Osteoblast (primary cell): Measurements from ENCODE around the gene MARS1. TPM values are rescaled to one million over a fixed set of nuclear protein-coding genes. Genes with fewer than 3 reads are reported as not detected.

Experiments
- DNase-seq: peaks from one replicate; pipeline ENCODE4 v3.0.0; 2011; ENCODE audit warnings: low spot score, mixed read lengths; ENCODE audit not compliant: insufficient read length; ENCODE audit errors: missing footprints
- H2AFZ ChIP-seq: 2 replicates; pipeline ENCODE4 v1.6.0; 2011; ENCODE audit warnings: mild to moderate bottlenecking, low read length
- H3K27ac ChIP-seq: 2 replicates; pipeline ENCODE4 v1.5.1; 2011; ENCODE audit warnings: mild to moderate bottlenecking, low read depth, low read length, moderate library complexity
- H3K27me3 ChIP-seq: 2 replicates; pipeline ENCODE4 v1.6.0; 2012; ENCODE audit warnings: mild to moderate bottlenecking, control low read depth, inconsistent platforms, low read length, moderate library complexity; ENCODE audit not compliant: insufficient read depth
- H3K36me3 ChIP-seq: 2 replicates; pipeline ENCODE4 v1.5.1; 2011; ENCODE audit warnings: mild to moderate bottlenecking, low read length, control low read depth, moderate library complexity; ENCODE audit not compliant: insufficient read depth
- H3K4me1 ChIP-seq: 2 replicates; pipeline ENCODE4 v1.5.1; 2011; ENCODE audit warnings: mild to moderate bottlenecking, low read length, control low read depth, moderate library complexity; ENCODE audit not compliant: insufficient read depth
- H3K4me2 ChIP-seq: 2 replicates; pipeline ENCODE4 v1.6.0; 2011; ENCODE audit warnings: mild to moderate bottlenecking, low read length; ENCODE audit not compliant: insufficient read depth
- H3K4me3 ChIP-seq: fragments of 200-600 bp; sonication (generic); 3 replicates; pipeline ENCODE4 v1.5.1; 2012; ENCODE audit warnings: mild to moderate bottlenecking, low read length, inconsistent platforms; ENCODE audit not compliant: insufficient read depth
- H3K79me2 ChIP-seq: 2 replicates; pipeline ENCODE4 v1.6.0; 2012; ENCODE audit warnings: mild to moderate bottlenecking, low read length, control low read depth, inconsistent platforms; ENCODE audit not compliant: insufficient read depth
- H3K9me3 ChIP-seq: 2 replicates; pipeline ENCODE4 v1.5.1; 2011; ENCODE audit warnings: low read depth, low read length, control low read depth
- H4K20me1 ChIP-seq: 2 replicates; pipeline ENCODE4 v1.6.0; 2012; ENCODE audit warnings: mild to moderate bottlenecking, low read length, control low read depth; ENCODE audit not compliant: insufficient read depth
- CTCF ChIP-seq: IDR thresholded peaks from 2 replicates; pipeline ENCODE4 v1.5.1; 2011; ENCODE audit warnings: mild to moderate bottlenecking, low read depth, low read length, moderate library complexity; ENCODE audit errors: extremely low read depth
- total RNA-seq: library from RNA; depleted of rRNA; stranded (reverse); fragments of >200 nt; gene quantifications from 2 replicates; pipeline ENCODE4 v1.2.3, GENCODE V29; 2012

Gene MARS1
- total RNA-seq, 1 donor, result 187 TPM

GRCh38 chr12:57549909-57550640 is 62.2 kb downstream of the MARS1 start, which contains the start of gene KIF5A:
Gene KIF5A (plus strand): TSS chr12:57550044. CDS start chr12:57550272, 228 bp downstream.
- no peak for TF ChIP-seq CTCF
- Histone ChIP-seq H3K4me1 (peaks cover 19% of the 10 kb centered on the region), H3K27ac (no peak within 1 kb of the TSS), H3K9me3 (no peaks in the 10 kb centered on the region), H2AFZ (no peak within 1 kb of the TSS), H3K4me2 (peak within 1 kb of the TSS; percentile 49), H3K36me3 (no peaks in the 10 kb centered on the region), H3K4me3 (peak within 1 kb of the TSS; percentile 41), H4K20me1 (peaks cover 8% of the 10 kb centered on the region), H3K27me3 (peaks cover 31% of the 10 kb centered on the region), H3K79me2 (peaks cover 19% of the 10 kb centered on the region)
- peak; percentile 90 for DNase-seq

GRCh38 chr12:57550641-57551549 is 63.0 kb downstream of the MARS1 start:
- no peak overlapping the region for H3K4me2 ChIP-seq
- peaks cover 11% of the 10 kb centered on the region for H3K79me2 ChIP-seq
- no peak overlapping the region for H2AFZ ChIP-seq

GRCh38 chr12:57551637-57552305 is 63.9 kb downstream of the MARS1 start:
- Histone ChIP-seq H3K27ac (no peak overlapping the region), H3K4me1 (peaks cover 7% of the 10 kb centered on the region), H3K4me2 (no peak overlapping the region), H3K9me3 (no peaks in the 10 kb centered on the region), H4K20me1 (no peaks in the 10 kb centered on the region), H2AFZ (no peak overlapping the region), H3K4me3 (no peak overlapping the region), H3K36me3 (no peaks in the 10 kb centered on the region), H3K27me3 (peaks cover 31% of the 10 kb centered on the region), H3K79me2 (peaks cover 2% of the 10 kb centered on the region)
- DNase-seq, result peak; percentile 68
- TF ChIP-seq CTCF, result no peak

More at GRCh38 chr12:57550641-57551549, 63.0 kb downstream of the MARS1 start:
- Histone ChIP-seq H4K20me1 (peaks cover 2% of the 10 kb centered on the region), H3K9me3 (no peaks in the 10 kb centered on the region), H3K4me1 (peaks cover 11% of the 10 kb centered on the region), H3K27me3 (peaks cover 31% of the 10 kb centered on the region), H3K27ac (no peak overlapping the region), H3K36me3 (no peaks in the 10 kb centered on the region), H3K4me3 (no peak overlapping the region)
- DNase-seq, result peak; percentile 57
- no peak for TF ChIP-seq CTCF
